GM19035 (cell line): ENCODE data around the gene PRMT2.

Experiments used
- ATAC-seq: cut with Tn5 transposase; IDR thresholded peaks from one replicate; pipeline ENCODE4 v1.9.1; 2021; ENCODE audit not compliant: unreplicated experiment

The PRMT2 gene

GRCh38 chr21:46641656-46642055 lies 6.2 kb downstream of the PRMT2 start:
- no peak for ATAC-seq

- no peak for ATAC-seq
These were observed 8.1 kb downstream of the PRMT2 start for GRCh38 chr21:46643379-46644177.

GRCh38 chr21:46645840-46646239 lies 10.4 kb downstream of the PRMT2 start:
- no peak for ATAC-seq

- ATAC-seq: no peak
These were observed 11.2 kb downstream of the PRMT2 start for GRCh38 chr21:46646541-46647154.

- ATAC-seq: no peak
These were observed 13.1 kb downstream of the PRMT2 start for GRCh38 chr21:46648539-46648938.

- no peak for ATAC-seq
These were observed 13.9 kb downstream of the PRMT2 start for GRCh38 chr21:46649356-46649755.

- no peak for ATAC-seq
These were observed 15.1 kb downstream of the PRMT2 start for GRCh38 chr21:46650476-46651098.

GRCh38 chr21:46651121-46651520 lies 15.6 kb downstream of the PRMT2 start:
- ATAC-seq: no peak

GRCh38 chr21:46655230-46655629 lies 19.8 kb downstream of the PRMT2 start:
- ATAC-seq: no peak

GRCh38 chr21:46656820-46657219 lies 21.3 kb downstream of the PRMT2 start:
- ATAC-seq: no peak

GRCh38 chr21:46660505-46660904 lies 25.0 kb downstream of the PRMT2 start:
- no peak for ATAC-seq

- ATAC-seq: no peak
These were observed 25.7 kb downstream of the PRMT2 start for GRCh38 chr21:46661211-46661625.

- no peak for ATAC-seq
These were observed 26.3 kb downstream of the PRMT2 start for GRCh38 chr21:46661642-46662366.

- no peak for ATAC-seq
These were observed 26.8 kb downstream of the PRMT2 start for GRCh38 chr21:46662367-46662654.

GRCh38 chr21:46662765-46663500 lies 27.5 kb downstream of the PRMT2 start:
- no peak for ATAC-seq

GRCh38 chr21:46663754-46664153 lies 28.3 kb downstream of the PRMT2 start:
- no peak for ATAC-seq

- no peak for ATAC-seq
These were observed 29.0 kb downstream of the PRMT2 start for GRCh38 chr21:46664316-46664995.

- no peak for ATAC-seq
These were observed 30.1 kb downstream of the PRMT2 start for GRCh38 chr21:46665566-46665965.

GRCh38 chr21:46666941-46667740 lies 31.7 kb downstream of the PRMT2 start:
- no peak for ATAC-seq
